SH-SY5Y (cell line): ENCODE results near the gene ATAD1.

Source experiments
- GATA2 ChIP-seq: IDR thresholded peaks from 2 replicates; pipeline ENCODE4 v1.6.1; 2011; ENCODE audit warnings: mild to moderate bottlenecking, low read depth, low read length
- GATA3 ChIP-seq: IDR thresholded peaks from 2 replicates; pipeline ENCODE4 v1.6.1; 2011; ENCODE audit warnings: low read depth, mild to moderate bottlenecking, low read length, moderate library complexity

GRCh38 chr10:87720665-87721064 lies 97.4 kb downstream of the ATAD1 start:
- TF ChIP-seq GATA3 = no peak
- TF ChIP-seq GATA2 = no peak
